ENCODE measurements around the gene TLN1.

Gene TLN1

DNA sequence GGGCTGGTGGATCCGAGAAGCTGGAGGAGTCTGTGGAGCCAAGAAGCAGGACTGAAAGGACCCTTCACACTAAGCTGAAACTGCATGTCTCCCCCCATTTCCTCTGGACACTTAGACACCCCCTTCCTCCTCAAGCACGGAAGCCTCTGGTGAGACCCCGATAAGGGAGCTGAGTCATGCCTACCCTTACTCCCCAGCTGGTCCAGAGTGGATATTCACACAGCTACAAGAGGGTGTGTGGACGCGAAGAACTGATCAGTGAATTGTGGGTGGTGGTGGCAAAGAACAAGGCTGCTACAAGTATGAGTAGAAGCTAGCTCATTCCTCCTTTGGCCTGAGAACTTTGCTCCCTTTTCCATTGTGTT, 4.3 kb downstream of the TLN1 start:
- DNase-seq = no peak

DNA sequence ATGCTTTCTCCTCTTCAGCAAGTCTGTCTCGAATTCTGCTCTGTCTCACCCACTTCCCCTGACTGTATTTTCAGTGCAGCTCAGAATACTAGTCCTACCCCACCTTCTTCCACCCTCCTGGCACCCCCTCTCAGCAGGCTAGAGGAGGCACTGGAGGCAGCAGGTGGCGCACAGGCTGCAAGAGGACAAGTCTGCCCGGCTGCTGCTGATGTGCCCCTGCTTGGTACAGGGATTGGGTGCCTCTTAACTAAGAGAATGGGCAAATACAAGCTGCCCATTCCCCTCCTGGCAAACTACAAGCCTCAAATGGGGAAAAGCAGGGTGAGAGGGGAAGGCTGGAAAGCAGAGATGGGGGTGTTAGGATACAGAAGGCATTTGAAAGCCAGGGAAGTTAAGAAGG, 5.1 kb downstream of the TLN1 start:
- DNase-seq = no peak

DNA sequence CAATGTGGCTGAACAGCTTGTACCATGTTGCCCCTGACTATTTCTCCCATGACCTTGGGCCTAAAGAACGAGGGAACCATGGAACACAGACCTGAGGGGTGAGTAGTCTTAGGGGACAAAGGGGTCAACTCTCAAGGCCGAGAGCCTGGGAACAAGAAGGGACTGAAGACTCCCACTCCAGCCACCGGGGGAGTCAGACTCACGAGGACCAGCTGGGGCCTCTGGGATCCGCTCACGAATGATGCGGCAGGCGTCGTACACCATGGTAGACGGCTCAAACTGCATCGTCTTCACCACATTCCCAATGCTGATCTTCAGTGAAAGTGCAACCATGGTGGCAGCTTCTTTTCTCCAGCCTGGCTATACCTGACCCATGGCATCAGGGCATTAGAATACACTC, 6.6 kb downstream of the TLN1 start:
- no peak for DNase-seq

- no peak for DNase-seq
These were observed 8.1 kb downstream of the TLN1 start for GRCh38 chr9:35723908-35724307.

GRCh38 chr9:35723426-35723825, 8.6 kb downstream of the TLN1 start:
- no peak for DNase-seq

GRCh38 chr9:35719546-35719945, 12.4 kb downstream of the TLN1 start:
- DNase-seq = no peak

GRCh38 chr9:35718721-35719511, 13.1 kb downstream of the TLN1 start:
- no peak for DNase-seq

GRCh38 chr9:35717132-35717870, 14.7 kb downstream of the TLN1 start:
- DNase-seq = no peak

DNA sequence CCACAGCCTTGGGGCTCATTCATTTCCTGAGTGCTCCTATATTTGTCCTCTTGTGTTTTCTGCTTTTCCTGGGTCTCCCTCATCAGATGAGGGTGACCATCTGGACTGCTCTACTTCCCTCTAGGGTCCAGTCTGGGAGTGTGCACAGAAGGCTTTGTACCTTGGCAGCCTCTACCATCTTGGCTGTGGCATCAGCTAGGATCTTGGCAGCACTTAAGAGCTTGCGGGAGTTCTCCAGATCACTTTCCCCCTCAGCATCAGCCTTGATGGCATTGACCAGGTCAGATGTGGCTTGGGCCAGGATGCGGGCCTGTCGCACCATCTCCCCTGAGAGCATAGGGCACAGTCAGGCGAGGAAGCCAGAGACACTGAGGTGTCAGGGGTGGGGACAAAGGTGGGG, 15.8 kb downstream of the TLN1 start:
- DNase-seq = peak in 1 of 2 experiments; percentile 28

- DNase-seq = no peak
These were observed 17.3 kb downstream of the TLN1 start for GRCh38 chr9:35714579-35715252.

GRCh38 chr9:35714123-35714522, 17.9 kb downstream of the TLN1 start:
- no peak for DNase-seq

GRCh38 chr9:35713578-35713977, 18.4 kb downstream of the TLN1 start:
- no peak for DNase-seq

DNA sequence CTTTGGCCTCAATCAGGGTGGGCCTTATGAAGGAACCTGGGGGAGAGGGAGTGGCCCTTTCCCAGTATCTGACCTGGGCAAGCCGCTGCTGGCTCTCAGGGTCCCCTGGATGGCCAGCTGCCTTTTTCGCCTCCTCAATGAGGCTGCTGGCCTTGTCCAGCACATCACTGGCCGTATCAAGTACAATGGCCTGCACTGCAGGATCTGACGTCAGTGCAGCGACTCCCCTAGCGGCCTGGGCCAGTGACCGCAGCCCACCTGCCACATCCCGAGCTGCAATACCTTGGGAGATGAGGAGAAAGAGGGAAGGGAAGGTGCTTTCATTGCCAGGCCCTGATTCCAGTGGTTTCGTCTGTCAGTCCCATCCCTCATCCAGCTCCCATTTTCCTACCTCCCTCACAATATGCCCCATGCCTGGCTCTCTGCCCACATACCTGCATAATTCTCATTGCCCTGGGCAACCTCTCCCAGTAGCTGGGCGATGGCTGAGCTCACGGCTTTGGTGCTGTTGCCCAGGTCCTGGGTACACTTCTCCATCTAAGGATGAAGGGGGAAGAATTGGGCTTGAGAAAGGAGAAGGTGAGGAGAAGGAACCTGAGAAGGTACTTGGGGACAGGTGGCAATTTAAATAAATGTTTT, 19.1 kb downstream of the TLN1 start:
- no peak for DNase-seq

DNA sequence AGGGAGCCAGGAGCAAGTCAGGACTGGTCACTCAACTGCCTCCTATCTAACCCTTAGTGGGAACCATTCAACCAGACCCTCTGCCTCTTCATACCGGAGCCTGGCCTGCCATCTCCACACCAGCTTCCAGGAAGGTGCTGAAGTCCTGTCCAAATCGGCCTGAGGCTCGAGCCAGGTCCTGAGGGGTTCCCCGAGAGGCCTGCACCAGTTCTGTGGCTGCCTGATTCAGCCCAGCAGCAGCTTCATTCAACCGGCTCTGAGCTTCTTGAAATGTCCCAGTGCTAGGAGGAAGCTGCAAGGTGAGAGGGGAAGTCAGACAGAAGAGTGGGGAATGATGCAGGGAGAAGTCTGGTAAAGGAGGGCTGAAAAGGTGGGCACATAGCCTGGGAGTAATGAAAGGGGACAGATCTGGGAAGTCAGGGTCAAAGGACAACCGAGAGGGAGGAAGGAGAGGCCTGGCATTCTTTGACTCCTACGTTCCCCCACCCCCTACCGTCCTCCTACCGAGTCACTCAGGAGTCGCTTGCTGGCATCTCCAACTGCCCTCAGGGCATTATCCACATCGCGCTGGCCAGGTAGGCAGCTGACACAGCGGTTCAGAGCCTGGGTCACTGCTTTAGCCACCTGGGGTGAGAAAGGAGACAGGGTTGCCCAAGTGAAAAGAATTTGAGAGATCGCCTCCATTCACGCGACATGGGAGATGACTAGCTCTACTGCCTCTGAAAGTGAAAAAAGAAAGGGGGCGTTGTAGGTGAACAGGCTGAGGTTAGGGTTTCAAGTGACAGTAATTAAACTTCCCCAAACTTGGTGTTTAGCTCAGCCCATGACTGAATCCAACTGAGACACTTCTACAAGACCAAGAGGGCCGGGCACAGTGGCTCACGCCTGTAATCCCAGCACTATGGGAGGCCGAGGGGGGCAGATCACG, 20.2 kb downstream of the TLN1 start:
- DNase-seq = no peak

DNA sequence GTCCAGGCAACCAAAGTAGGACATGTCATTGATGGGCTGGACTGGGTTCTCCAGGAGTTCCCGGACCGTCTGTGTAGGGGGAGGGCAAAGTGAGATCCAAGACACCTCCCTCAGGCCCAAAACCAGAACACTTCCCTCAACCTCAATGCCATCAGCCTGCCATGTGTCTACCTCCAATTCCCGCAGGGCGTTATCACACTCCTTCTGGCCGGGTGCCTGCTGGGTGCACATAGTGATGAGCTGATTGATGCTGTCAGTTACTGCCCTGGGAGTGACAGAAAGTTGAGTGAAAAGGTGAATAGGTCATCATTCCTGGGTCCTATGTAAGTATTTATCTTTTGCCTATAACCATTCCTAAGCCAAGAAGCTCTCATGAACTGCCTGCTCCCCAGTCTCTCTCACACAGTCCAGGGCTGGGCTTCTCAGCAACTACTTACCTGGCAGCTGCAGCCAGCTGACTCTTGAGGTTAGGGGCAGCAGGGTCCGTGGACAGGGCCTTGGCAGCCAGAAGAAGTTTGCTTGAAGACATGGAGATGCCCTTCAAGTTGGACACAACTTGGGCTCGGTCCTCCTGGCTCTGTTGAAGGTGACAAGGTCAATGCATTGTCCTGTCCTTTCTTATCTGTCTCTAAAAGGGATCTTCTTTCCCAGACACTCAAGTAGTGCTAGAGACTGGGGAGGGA, 21.0 kb downstream of the TLN1 start:
- no peak for DNase-seq

GRCh38 chr9:35708146-35708545, 23.8 kb downstream of the TLN1 start:
- DNase-seq = no peak

DNA sequence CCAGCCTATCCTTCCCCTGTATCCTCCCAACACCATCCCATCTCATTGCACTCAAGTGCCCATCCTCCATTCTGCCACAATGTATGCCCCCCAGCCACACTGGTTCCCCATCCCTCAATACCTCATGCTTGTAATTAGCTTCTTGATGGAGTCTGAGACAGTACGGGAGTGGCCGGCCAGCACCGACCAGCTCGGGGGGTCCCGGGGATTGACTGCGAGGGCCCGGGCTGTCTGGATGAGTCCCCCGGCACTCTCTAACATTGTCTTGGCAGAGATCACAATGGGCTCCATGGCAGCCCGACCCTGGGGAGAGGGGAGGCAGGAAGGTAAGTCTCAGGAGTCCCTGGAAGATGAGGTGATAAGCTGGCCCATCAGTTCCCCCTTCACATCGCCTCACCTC, 25.0 kb downstream of the TLN1 start:
- DNase-seq = no peak

DNA sequence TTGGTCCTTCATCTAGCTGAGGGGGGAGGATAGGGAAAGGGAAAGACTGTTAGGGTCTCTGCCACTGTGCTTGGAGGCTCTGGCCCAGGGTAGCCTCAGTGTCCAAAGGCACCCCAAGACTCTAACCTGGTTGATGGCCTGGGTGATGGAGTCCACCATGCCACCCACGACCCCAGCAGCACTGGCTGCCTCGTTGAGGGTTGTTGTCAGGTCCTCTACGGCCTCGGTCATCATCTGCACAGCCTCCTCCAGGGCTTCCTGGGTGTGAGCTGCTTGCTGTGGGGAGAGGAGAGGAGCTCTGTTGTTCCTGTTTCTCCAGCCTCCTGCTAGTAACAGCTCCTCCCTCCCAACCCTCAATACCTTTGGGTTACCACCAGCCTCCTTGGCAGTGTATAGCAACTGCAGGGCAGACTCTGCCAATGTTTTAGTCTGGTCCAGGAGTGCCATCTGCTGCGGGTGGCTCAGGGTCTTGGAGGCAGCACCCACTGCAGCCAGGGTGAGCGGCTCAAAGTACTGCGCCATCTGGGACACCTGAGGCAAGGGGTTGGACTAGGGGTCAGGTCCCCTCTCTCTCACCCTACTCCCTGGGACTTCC, 26.1 kb downstream of the TLN1 start:
- peak in 1 of 2 experiments; percentile 23 for DNase-seq

- DNase-seq = no peak
These were observed 26.6 kb downstream of the TLN1 start for GRCh38 chr9:35705372-35705771.

- no peak for DNase-seq
These were observed 27.9 kb downstream of the TLN1 start for GRCh38 chr9:35703906-35704672.

Measured in NCI-H446 (cell line).